GM10266 (cell line): ENCODE data around the gene IL34.

Experiments used
- DNase-seq: peaks from one replicate; pipeline ENCODE4 v3.0.0; 2012; ENCODE audit errors: extremely low spot score
- CTCF ChIP-seq: IDR thresholded peaks from 2 replicates; pipeline ENCODE4 v1.5.1; 2012; ENCODE audit warnings: mild to moderate bottlenecking, low read depth; ENCODE audit not compliant: control insufficient read depth, insufficient read depth; ENCODE audit errors: missing control alignments

The IL34 gene

DNA sequence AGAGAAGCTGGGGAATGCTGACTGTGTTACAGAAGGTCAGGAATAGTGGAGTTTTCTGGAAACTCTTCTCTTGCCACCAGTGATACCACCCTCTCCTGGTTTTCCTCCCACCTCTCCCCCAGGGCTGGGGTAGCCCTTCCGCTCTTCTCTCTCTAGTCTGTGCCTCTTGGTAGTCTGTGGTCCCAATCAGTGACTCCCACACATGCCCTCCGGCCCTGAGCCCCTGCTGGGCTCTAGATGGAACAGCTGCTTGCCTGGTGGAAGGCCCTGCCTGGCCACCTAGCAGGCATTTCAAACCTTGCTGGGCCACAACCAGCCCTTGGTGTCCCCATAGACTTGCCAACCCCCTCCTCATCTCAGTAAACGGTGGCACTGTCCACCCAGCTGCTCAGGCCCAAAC lies 54.7 kb downstream of the IL34 start:
- DNase-seq = no peak
- no peak for TF ChIP-seq CTCF

DNA sequence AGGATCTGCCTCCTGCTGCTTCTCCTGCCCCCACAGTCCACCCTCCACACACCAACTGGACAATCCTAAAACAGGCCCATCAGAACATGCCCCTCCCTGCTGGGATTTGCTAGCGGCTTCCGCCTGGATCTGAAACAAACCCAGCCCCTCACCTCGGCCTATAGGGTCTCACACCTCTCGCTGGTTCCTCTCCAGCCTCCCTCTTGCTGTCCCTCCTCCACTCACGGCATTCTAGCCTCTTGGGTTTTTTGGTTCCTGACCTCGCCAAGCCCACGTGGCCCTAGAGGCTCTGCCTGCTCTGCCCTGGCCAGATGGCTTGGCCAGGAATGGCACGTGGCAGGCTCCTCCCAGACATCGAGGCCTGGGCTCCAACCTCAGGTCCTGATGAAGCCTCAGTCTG lies 55.2 kb downstream of the IL34 start:
- no peak for TF ChIP-seq CTCF
- DNase-seq = no peak

DNA sequence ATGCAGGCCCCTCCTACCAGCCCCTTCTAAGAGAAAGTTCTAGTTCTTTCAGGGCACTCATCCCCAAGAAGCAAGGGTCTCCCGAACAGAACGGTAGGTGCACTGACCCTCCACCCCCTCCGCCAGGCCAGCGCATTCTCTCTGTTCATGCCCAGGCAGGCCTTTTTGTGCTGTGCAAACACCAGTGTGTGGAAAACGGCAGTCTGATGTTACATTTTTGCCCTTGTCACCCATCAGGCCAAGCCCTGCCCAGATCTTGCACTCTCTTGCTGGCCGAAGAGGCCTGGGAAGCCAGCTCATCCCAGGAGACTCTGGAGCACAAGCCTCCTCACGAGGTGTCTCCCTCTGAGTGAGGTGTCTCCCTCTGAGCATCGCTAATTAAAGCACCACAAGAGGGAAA lies 55.6 kb downstream of the IL34 start:
- no peak for DNase-seq
- TF ChIP-seq CTCF = no peak

- no peak for TF ChIP-seq CTCF
- DNase-seq = no peak
Measured at GRCh38 chr16:70702624-70703023, 56.3 kb downstream of the IL34 start.

DNA sequence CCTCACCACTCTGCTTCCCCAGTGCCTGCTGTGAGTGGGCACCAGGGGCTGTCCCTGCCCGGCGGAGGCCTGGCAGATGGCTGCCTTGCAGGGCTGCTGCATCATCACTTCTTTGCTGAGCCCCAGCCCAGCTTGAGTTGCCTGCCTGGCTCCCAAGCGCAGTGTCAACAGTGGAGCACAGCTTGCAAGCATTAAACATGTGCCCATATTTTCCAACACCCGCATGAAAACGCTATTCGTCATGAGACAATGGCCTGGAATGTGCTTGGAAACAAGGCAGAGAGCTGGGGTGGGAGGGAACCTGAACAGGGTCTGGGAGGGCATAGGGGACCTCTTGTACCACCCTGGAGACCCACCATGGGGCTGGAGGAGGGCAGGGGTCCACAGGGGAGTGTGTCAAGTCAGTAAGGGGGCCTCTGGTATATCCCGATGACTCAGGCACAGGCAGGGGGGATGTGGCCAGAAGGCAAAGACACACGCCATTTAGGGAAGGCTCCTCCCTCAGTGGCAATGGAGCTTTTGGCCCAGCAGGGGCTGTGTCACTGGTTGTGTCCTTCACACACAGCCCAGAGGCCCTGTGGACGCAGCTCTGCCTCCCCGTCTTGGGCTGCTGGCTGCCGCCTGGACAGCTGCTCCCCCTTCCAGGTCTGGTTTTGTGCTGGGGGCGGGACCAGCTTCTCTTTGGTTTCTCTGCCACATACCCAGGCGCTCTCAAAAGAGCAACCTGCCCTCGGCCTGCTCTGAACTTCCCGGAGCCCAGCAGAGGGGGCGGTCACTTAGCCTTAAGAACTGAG lies 56.9 kb downstream of the IL34 start:
- DNase-seq = no peak

GRCh38 chr16:70703835-70704381 lies 57.5 kb downstream of the IL34 start:
- no peak for TF ChIP-seq CTCF
- DNase-seq = no peak

More for the DNA sequence above, 56.9 kb downstream of the IL34 start:
- no peak for TF ChIP-seq CTCF

GRCh38 chr16:70704586-70704985 lies 58.2 kb downstream of the IL34 start:
- TF ChIP-seq CTCF = no peak
- DNase-seq = no peak
